ENCODE results near the gene LRRC9. TPM values are rescaled to one million over a fixed set of nuclear protein-coding genes. Genes with fewer than 3 reads are reported as not detected.

The LRRC9 gene
- total and polyA plus RNA-seq, 2 donors (not counting 1 experiment from before 2014, with no cell fraction given), result not detected

- no peak for DNase-seq
- Histone ChIP-seq H3K4me3 (ENCODE audit: control extremely low read depth in 1 of 5, extremely low read depth in 1 of 5, insufficient read depth in 1 of 5, low read depth in 2 of 5, low read length in 4 of 5) (no peak overlapping the region), H3K4me2 (replicated peaks; ENCODE audit: low read depth, low read length, poor library complexity, severe bottlenecking) (no peak overlapping the region), H3K27ac (ENCODE audit: low read length in 2 of 2) (no peak overlapping the region), H3K79me2 (ENCODE audit: control insufficient read depth, insufficient read depth, low read length) (no peaks in the 10 kb centered on the region), H4K20me1 (ENCODE audit: control insufficient read depth, insufficient read depth, low read length, poor library complexity, severe bottlenecking) (no peaks in the 10 kb centered on the region), H2AFZ (ENCODE audit: insufficient read depth, low read depth, low read length, poor library complexity, severe bottlenecking) (no peak overlapping the region), H3K36me3 (replicated peaks in 1 of 2; ENCODE audit: control extremely low read depth in 1 of 2, control insufficient read depth in 1 of 2, extremely low read depth in 1 of 2, insufficient read depth in 2 of 2, low read length in 1 of 2) (no peaks in the 10 kb centered on the region), H3K4me1 (ENCODE audit: control insufficient read depth in 2 of 2, insufficient read depth in 2 of 2, low read length in 2 of 2) (no peaks in the 10 kb centered on the region), H3K27me3 (replicated peaks in 1 of 4; ENCODE audit: control extremely low read depth in 1 of 4, control insufficient read depth in 3 of 4, insufficient read depth in 4 of 4, low read length in 3 of 4) (peaks cover 0 to 3% (median 0%) of the 10 kb centered on the region in 4 experiments), H3K9me3 (ENCODE audit: control extremely low read depth in 1 of 3, control insufficient read depth in 2 of 3, insufficient read depth in 1 of 3, low read length in 2 of 3) (no peaks in the 10 kb centered on the region), H3K9ac (ENCODE audit: low read length) (no peak overlapping the region)
- WGBS (ENCODE audit: insufficient coverage), result no CpG with 5 or more reads among the region's 2 CpGs
- H3K27ac Mint-ChIP-seq, result no peak overlapping the region
- POLR2A ChIA-PET, result no interaction called here
- CTCF ChIA-PET, result interaction anchor here (1.1 to 2.5 kb wide), 2 partner anchors 11 to 124 kb away, joined by 3 to 38 read pairs; no protein-coding TSS in a partner anchor
- intact Hi-C loops (cut with micrococcal nuclease), result loop anchor here (5.0 to 10.0 kb wide), 2 partner anchors 94 to 493 kb away; no protein-coding TSS in a partner anchor
- no peaks in the 10 kb centered on the region for H3K4me1 Mint-ChIP-seq
- no peak for TF ChIP-seq CTCF (IDR thresholded peaks at IDR 0.05)
- no peak for TF ChIP-seq EZH2 (IDR thresholded peaks at IDR 0.05; ENCODE audit: borderline replicate concordance, insufficient read depth, low read depth, low read length, poor library complexity, severe bottlenecking)
- no peak overlapping the region for H3K4me3 Mint-ChIP-seq
- ATAC-seq (ENCODE audit: low read depth), result no peak
- H3K9me3 Mint-ChIP-seq (ENCODE audit: insufficient read depth), result no peaks in the 10 kb centered on the region
- peaks cover 9% of the 10 kb centered on the region for H3K27me3 Mint-ChIP-seq
Measured at GRCh38 chr14:60061371-60061770, 141.4 kb downstream of the LRRC9 start.

- Mint-ChIP-seq H3K9me3 (ENCODE audit: insufficient read depth) (no peaks in the 10 kb centered on the region), H3K4me3 (no peak overlapping the region), H3K27ac (no peak overlapping the region), H3K4me1 (no peaks in the 10 kb centered on the region), H3K27me3 (peaks cover 6% of the 10 kb centered on the region)
- Histone ChIP-seq H3K4me3 (ENCODE audit: control extremely low read depth in 1 of 5, extremely low read depth in 1 of 5, insufficient read depth in 1 of 5, low read depth in 2 of 5, low read length in 4 of 5) (no peak overlapping the region), H3K4me1 (ENCODE audit: control insufficient read depth in 2 of 2, insufficient read depth in 2 of 2, low read length in 2 of 2) (no peaks in the 10 kb centered on the region), H3K27me3 (replicated peaks in 1 of 4; ENCODE audit: control extremely low read depth in 1 of 4, control insufficient read depth in 3 of 4, insufficient read depth in 4 of 4, low read length in 3 of 4) (no peaks in the 10 kb centered on the region), H4K20me1 (ENCODE audit: control insufficient read depth, insufficient read depth, low read length, poor library complexity, severe bottlenecking) (no peaks in the 10 kb centered on the region), H3K4me2 (replicated peaks; ENCODE audit: low read depth, low read length, poor library complexity, severe bottlenecking) (no peak overlapping the region), H3K79me2 (ENCODE audit: control insufficient read depth, insufficient read depth, low read length) (no peaks in the 10 kb centered on the region), H2AFZ (ENCODE audit: insufficient read depth, low read depth, low read length, poor library complexity, severe bottlenecking) (no peak overlapping the region), H3K27ac (ENCODE audit: low read length in 2 of 2) (no peak overlapping the region), H3K9ac (ENCODE audit: low read length) (no peak overlapping the region), H3K9me3 (ENCODE audit: control extremely low read depth in 1 of 3, control insufficient read depth in 2 of 3, insufficient read depth in 1 of 3, low read length in 2 of 3) (no peaks in the 10 kb centered on the region), H3K36me3 (replicated peaks in 1 of 2; ENCODE audit: control extremely low read depth in 1 of 2, control insufficient read depth in 1 of 2, extremely low read depth in 1 of 2, insufficient read depth in 2 of 2, low read length in 1 of 2) (no peaks in the 10 kb centered on the region)
- intact Hi-C loops (cut with micrococcal nuclease), result loop anchor here (1.0 to 10.0 kb wide), 4 partner anchors 26 to 490 kb away; partner anchors contain the start of gene PCNX4
- peak; percentile 57 for ATAC-seq (ENCODE audit: low read depth)
- CTCF ChIA-PET, result interaction anchor here (0.8 to 5.3 kb wide), 8 partner anchors 10 to 202 kb away, joined by 3 to 183 read pairs (median 5); partner anchors contain the start of gene DHRS7
- TF ChIP-seq EZH2 (IDR thresholded peaks at IDR 0.05; ENCODE audit: borderline replicate concordance, insufficient read depth, low read depth, low read length, poor library complexity, severe bottlenecking) (no peak), CTCF (IDR thresholded peaks at IDR 0.05) (peak; percentile 75)
- POLR2A ChIA-PET, result no interaction called here
- DNase-seq, result peak; percentile 56
Measured at GRCh38 chr14:60064491-60065072, 144.6 kb downstream of the LRRC9 start.

Data from B cell (primary cell).